H1 (cell line): ENCODE results near the gene CHSY1. TPM values are rescaled to one million over a fixed set of nuclear protein-coding genes. Genes with fewer than 3 reads are reported as not detected.

ENCODE experiments used
- CTCF ChIA-PET: fragments of 300-600 bp; sonication (Branson Sonifier 250); formaldehyde crosslinking; loops from one replicate; lab custom pipeline; 2021; ENCODE audit not compliant: partially characterized antibody; lab: Charles Lee
- POLR2A ChIA-PET: fragments of 300-600 bp; sonication (Branson Sonifier 250); formaldehyde crosslinking; loops from one replicate; lab custom pipeline; 2021; ENCODE audit warnings: inconsistent platforms; ENCODE audit not compliant: partially characterized antibody; lab: Charles Lee
- DNase-seq, 2 experiments: peaks; one replicate each; pipeline versions ENCODE4 v3.0.0 to v3.0.0-alpha.2; 2010 to 2022; ENCODE audit warnings: low spot score in 2 of 2, low read depth in 1 of 2, mixed read lengths in 1 of 2
- FAIRE-seq: peaks from 2 replicates; lab custom pipeline; 2011; peaks lifted over from hg19 to GRCh38; lab: Jason Lieb, UNC
- H2AFZ ChIP-seq: 2 replicates; pipeline ENCODE4 v1.8.1; 2012; ENCODE audit warnings: low read length, inconsistent platforms
- H2AK5ac ChIP-seq: 2 replicates; pipeline ENCODE4 v1.6.1; 2013; ENCODE audit warnings: low read depth, low read length
- H2BK120ac ChIP-seq: replicated peaks from 2 replicates; pipeline ENCODE3; 2013; ENCODE audit warnings: low read depth, low read length, inconsistent platforms
- H2BK12ac ChIP-seq: 2 replicates; pipeline ENCODE4 v1.6.1; 2013; ENCODE audit warnings: low read depth, low read length
- H2BK15ac ChIP-seq: 2 replicates; pipeline ENCODE4 v1.6.1; 2013; ENCODE audit warnings: low read length
- H2BK20ac ChIP-seq: 2 replicates; pipeline ENCODE4 v1.6.1; 2013; ENCODE audit warnings: low read length
- H2BK5ac ChIP-seq: 2 replicates; pipeline ENCODE4 v1.6.1; 2013; ENCODE audit warnings: low read depth, low read length
- H3K14ac ChIP-seq: 2 replicates; pipeline ENCODE4 v1.6.1; 2013; ENCODE audit warnings: inconsistent platforms; ENCODE audit not compliant: insufficient read length
- H3K18ac ChIP-seq: 2 replicates; pipeline ENCODE4 v1.6.1; 2013; ENCODE audit warnings: low read length; ENCODE audit errors: extremely low read depth
- H3K23ac ChIP-seq: 2 replicates; pipeline ENCODE4 v1.6.1; 2013; ENCODE audit warnings: inconsistent platforms; ENCODE audit not compliant: insufficient read length
- H3K23me2 ChIP-seq: 2 replicates; pipeline ENCODE4 v1.6.1; 2013; ENCODE audit warnings: low read depth, low read length
- H3K27ac ChIP-seq: 2 replicates; pipeline ENCODE4 v1.6.1; 2011; ENCODE audit warnings: low read depth, low read length, inconsistent platforms
- H3K27me3 ChIP-seq, 4 experiments: replicated peaks in 1 of 4; 1 replicate in 1 of 4; 2 replicates in 3 of 4; pipeline versions ENCODE4 v1.6.1 to v1.8.1; 2011 to 2013; ENCODE audit warnings: low read length in 3 of 4, mild to moderate bottlenecking in 3 of 4, inconsistent platforms in 2 of 4, mixed read lengths in 2 of 4, moderate library complexity in 1 of 4; ENCODE audit not compliant: control insufficient read depth in 3 of 4, insufficient read depth in 3 of 4; ENCODE audit errors: extremely low read depth in 1 of 4
- H3K36me3 ChIP-seq, 4 experiments: 2 replicates each; pipeline versions ENCODE4 v1.6.1 to v1.8.1; 2011 to 2013; ENCODE audit warnings: mild to moderate bottlenecking in 4 of 4, low read length in 3 of 4, moderate library complexity in 2 of 4, control low read depth in 1 of 4, inconsistent platforms in 1 of 4; ENCODE audit not compliant: insufficient read depth in 4 of 4, control insufficient read depth in 2 of 4
- H3K4ac ChIP-seq: replicated peaks from 2 replicates; pipeline ENCODE3; 2013; ENCODE audit warnings: low read length, low read depth, mixed read lengths, inconsistent platforms; ENCODE audit not compliant: insufficient read length
- H3K4me1 ChIP-seq, 4 experiments: replicated peaks in 1 of 4; 1 replicate in 1 of 4; 2 replicates in 3 of 4; pipeline versions ENCODE4 v1.6.1 to v1.8.1; 2011 to 2013; ENCODE audit warnings: low read length in 3 of 4, inconsistent platforms in 2 of 4, mixed read lengths in 1 of 4; ENCODE audit not compliant: insufficient read depth in 4 of 4, control insufficient read depth in 3 of 4
- H3K4me2 ChIP-seq, 2 experiments: 2 replicates each; pipeline versions ENCODE4 v1.6.1 to v1.8.1; 2011 to 2013; ENCODE audit warnings: low read depth in 2 of 2, low read length in 2 of 2, control low read depth in 1 of 2, inconsistent platforms in 1 of 2, mild to moderate bottlenecking in 1 of 2; ENCODE audit not compliant: insufficient read depth in 1 of 2
- H3K4me3 ChIP-seq, 4 experiments: fragments of 200-600, 300-600 bp in 1 of 4; sonication (generic), shearing (Covaris generic), sonication (Bioruptor Twin) in 1 of 4; 2 replicates each; pipeline versions ENCODE4 v1.5.1 to v1.8.1; 2011 to 2016; ENCODE audit warnings: low read length in 4 of 4, low read depth in 3 of 4, control low read depth in 2 of 4, inconsistent platforms in 2 of 4, mild to moderate bottlenecking in 2 of 4, mixed read lengths in 1 of 4, moderate library complexity in 1 of 4; ENCODE audit not compliant: insufficient read depth in 2 of 4; ENCODE audit errors: extremely low read depth in 1 of 4
- H3K56ac ChIP-seq: replicated peaks from 2 replicates; pipeline ENCODE3; 2013; ENCODE audit warnings: low read depth, mild to moderate bottlenecking, mixed read lengths, low read length, inconsistent platforms; ENCODE audit not compliant: insufficient read length
- H3K79me1 ChIP-seq: 2 replicates; pipeline ENCODE4 v1.6.1; 2013; ENCODE audit warnings: low read depth, low read length, control low read depth
- H3K79me2 ChIP-seq, 2 experiments: 2 replicates each; pipeline versions ENCODE4 v1.6.1 to v1.8.1; 2012 to 2013; ENCODE audit warnings: low read length in 2 of 2, mild to moderate bottlenecking in 2 of 2, inconsistent platforms in 1 of 2; ENCODE audit not compliant: insufficient read depth in 2 of 2, control insufficient read depth in 1 of 2
- H3K9ac ChIP-seq, 4 experiments: replicated peaks in 1 of 4; 1 replicate in 1 of 4; 2 replicates in 3 of 4; pipeline versions ENCODE4 v1.6.1 to v1.8.1; 2011 to 2013; ENCODE audit warnings: low read depth in 3 of 4, low read length in 3 of 4, control low read depth in 2 of 4, mild to moderate bottlenecking in 2 of 4, moderate library complexity in 2 of 4, inconsistent platforms in 1 of 4; ENCODE audit errors: extremely low read depth in 1 of 4
- H3K9me3 ChIP-seq, 2 experiments: 2 replicates each; pipeline versions ENCODE4 v1.6.1 to v1.8.1; 2012 to 2013; ENCODE audit warnings: mild to moderate bottlenecking in 2 of 2, moderate library complexity in 2 of 2, control low read depth in 1 of 2, inconsistent platforms in 1 of 2, low read depth in 1 of 2, low read length in 1 of 2, mixed read lengths in 1 of 2; ENCODE audit not compliant: insufficient read depth in 2 of 2
- H4K20me1 ChIP-seq, 2 experiments: replicated peaks in 1 of 2; 2 replicates each; pipeline versions ENCODE3 to v1.8.1; 2011 to 2013; ENCODE audit warnings: inconsistent platforms in 2 of 2, low read length in 2 of 2, mild to moderate bottlenecking in 1 of 2; ENCODE audit not compliant: insufficient read depth in 2 of 2, control insufficient read depth in 1 of 2
- H4K5ac ChIP-seq: 2 replicates; pipeline ENCODE4 v1.6.1; 2013; ENCODE audit warnings: low read length, low read depth, mixed read lengths, inconsistent platforms; ENCODE audit not compliant: insufficient read length
- H4K8ac ChIP-seq: 2 replicates; pipeline ENCODE4 v1.8.0; 2013; ENCODE audit warnings: mild to moderate bottlenecking, moderate library complexity, low read length, inconsistent platforms; ENCODE audit not compliant: insufficient read depth; ENCODE audit errors: extremely low read depth
- H4K91ac ChIP-seq: replicated peaks from 2 replicates; pipeline ENCODE3; 2013; ENCODE audit warnings: low read length, mixed read lengths, inconsistent platforms; ENCODE audit not compliant: insufficient read length
- ASH2L ChIP-seq: fragments of 200-600, 300-600 bp; sonication (generic); IDR thresholded peaks from one replicate; pipeline ENCODE4 v1.7.1; 2017; ENCODE audit warnings: low read length
- BRCA1 ChIP-seq: IDR thresholded peaks from 2 replicates; pipeline ENCODE4 v1.6.1; 2012; ENCODE audit warnings: low read depth, low read length, improper control_type of control experiment
- CBX8 ChIP-seq: fragments of 300-800, 300-1000 bp; sonication (generic); IDR thresholded peaks from 2 replicates; pipeline ENCODE4 v1.7.1; 2016; ENCODE audit warnings: low read depth, low read length, borderline replicate concordance
- CREB1 ChIP-seq: IDR thresholded peaks from 2 replicates; pipeline ENCODE4 v1.6.1; 2012; ENCODE audit warnings: inconsistent platforms
- KDM4A ChIP-seq: IDR thresholded peaks from one replicate; pipeline ENCODE4 v1.7.1; 2012; ENCODE audit warnings: low read depth, mild to moderate bottlenecking, moderate library complexity, low read length, inconsistent platforms; ENCODE audit not compliant: severe bottlenecking
- PHF8 ChIP-seq: fragments of 200-600 bp; sonication (generic); conservative IDR thresholded peaks from 2 replicates; pipeline ENCODE4 v1.7.1; 2012; ENCODE audit warnings: low read depth, mild to moderate bottlenecking, inconsistent platforms, low read length, moderate library complexity
- RAD21 ChIP-seq, 2 experiments: IDR thresholded peaks in 1 of 2; conservative IDR thresholded peaks in 1 of 2; 2 replicates each; pipeline ENCODE4 v1.6.1; 2011; ENCODE audit warnings: low read depth in 2 of 2, low read length in 2 of 2, improper control_type of control experiment in 1 of 2, inconsistent platforms in 1 of 2, mild to moderate bottlenecking in 1 of 2, moderate library complexity in 1 of 2
- RNF2 ChIP-seq: fragments of 200-900, 300-1000 bp; sonication (generic); IDR thresholded peaks from 2 replicates; pipeline ENCODE4 v1.7.1; 2016; ENCODE audit warnings: borderline replicate concordance, low read depth, mild to moderate bottlenecking, antibody characterized with exemption, low read length; ENCODE audit not compliant: poor library complexity, severe bottlenecking; ENCODE audit errors: missing control alignments
- SP1 ChIP-seq: IDR thresholded peaks from 2 replicates; pipeline ENCODE4 v1.6.1; 2011; ENCODE audit warnings: low read depth, low read length
- SRF ChIP-seq: IDR thresholded peaks from 2 replicates; pipeline ENCODE4 v1.6.1; 2011; ENCODE audit warnings: mild to moderate bottlenecking, low read depth, low read length, moderate library complexity
- SUZ12 ChIP-seq: fragments of 200-600 bp; sonication (generic); IDR thresholded peaks from 2 replicates; pipeline ENCODE4 v1.6.1; 2012; ENCODE audit warnings: mild to moderate bottlenecking, inconsistent platforms, low read length, moderate library complexity, mixed read lengths
- WGBS, 2 experiments: shearing (Covaris generic) in 1 of 2; methylation state at CpG; one replicate each; pipeline versions ENCODE4 v1.1.6 to v1.1.7; 2013 to 2015; ENCODE audit warnings: low lambda C conversion rate in 2 of 2, mixed read lengths in 2 of 2, inconsistent platforms in 1 of 2, low coverage in 1 of 2, missing lambda C conversion rate in 1 of 2; ENCODE audit not compliant: insufficient replicate concordance in 2 of 2, insufficient coverage in 1 of 2, insufficient read length in 1 of 2; ENCODE audit errors: extremely low coverage in 1 of 2, missing lambda C conversion rate in 1 of 2; 5-methylcytosine and 5-hydroxymethylcytosine counted together
- polyA plus RNA-seq, 7 experiments: library from polyadenylated mRNA; depleted of rRNA in 3 of 7; stranded (reverse) in 5 of 7; unstranded in 2 of 7; fragments of >200 nt in 5 of 7; fragments of 200-250 nt in 2 of 7; gene quantifications; 1 replicate in 5 of 7; 2 replicates in 1 of 7; 4 replicates in 1 of 7; pipeline versions ENCODE4 v1.2.1 to v1.2.3, GENCODE V29; 2011 to 2013; ENCODE audit warnings: missing spikeins in 2 of 7, mixed read lengths in 2 of 7
- total RNA-seq: library from RNA; stranded (reverse); fragmentation: NEBNext Ultra II Directional; extraction: Animal tissue kit (Norgen Biotek cat#: 25700); gene quantifications from 2 replicates; pipeline ENCODE4 v1.2.1, GENCODE V29; 2021
- TF ChIP-seq, protein P1 (sequence below): IDR thresholded peaks from 2 replicates; pipeline ENCODE4 v1.6.1; 2012; ENCODE audit warnings: inconsistent platforms
- TF ChIP-seq, protein P2 (sequence below): IDR thresholded peaks from 2 replicates; pipeline ENCODE4 v1.6.1; 2011; ENCODE audit warnings: low read depth, mild to moderate bottlenecking, low read length; ENCODE audit not compliant: insufficient read depth

CHSY1 gene
- total and polyA plus RNA-seq, 2 of the 8 experiments (the other 6 are each of a cell fraction or from before 2014, with no cell fraction given): 24.9 to 60.7 TPM

DNA sequence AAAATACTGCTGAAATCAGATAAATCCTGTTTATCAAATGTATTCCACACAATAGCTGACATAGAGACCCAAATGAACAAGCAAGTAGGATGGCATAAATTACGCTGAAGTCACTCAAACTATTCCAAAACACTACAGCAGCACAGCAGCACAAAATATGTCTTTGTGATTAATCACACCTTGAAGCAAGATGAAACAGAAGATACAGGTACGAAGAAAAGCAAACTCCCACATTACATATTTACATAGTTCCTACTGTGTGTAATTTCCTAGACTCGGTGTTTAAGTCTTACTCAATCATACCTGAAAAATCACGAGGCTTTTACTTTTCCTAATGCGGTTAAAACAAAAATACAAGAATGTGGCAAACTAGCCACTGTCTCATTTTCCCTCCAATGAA is 38.3 kb downstream of the CHSY1 start:
- no peak overlapping the region for H2BK12ac ChIP-seq
- H3K79me1 ChIP-seq: peaks cover 2% of the 10 kb centered on the region; the same call in 1 of the 2 replicates
- H2BK5ac ChIP-seq: no peak overlapping the region
- no peak overlapping the region for H2BK15ac ChIP-seq
- H3K4ac ChIP-seq: no peak overlapping the region
- no peak overlapping the region for H2BK120ac ChIP-seq
- TF ChIP-seq PHF8 (no peak), SRF (no peak), SP1 (no peak), BRCA1 (no peak), RNF2 (no peak), KDM4A (no peak), CREB1 (no peak), CBX8 (no peak), RAD21 (IDR thresholded peaks at IDR 0.05 in 1 of 2, conservative IDR thresholded peaks at IDR 0.05 in 1 of 2; ENCODE audit: low read depth in 2 of 2, low read length in 2 of 2) (no peak), ASH2L (no peak), SUZ12 (no peak)
- TF ChIP-seq, protein P1, sequence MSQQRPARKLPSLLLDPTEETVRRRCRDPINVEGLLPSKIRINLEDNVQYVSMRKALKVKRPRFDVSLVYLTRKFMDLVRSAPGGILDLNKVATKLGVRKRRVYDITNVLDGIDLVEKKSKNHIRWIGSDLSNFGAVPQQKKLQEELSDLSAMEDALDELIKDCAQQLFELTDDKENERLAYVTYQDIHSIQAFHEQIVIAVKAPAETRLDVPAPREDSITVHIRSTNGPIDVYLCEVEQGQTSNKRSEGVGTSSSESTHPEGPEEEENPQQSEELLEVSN: no peak
- TF ChIP-seq, protein P2, sequence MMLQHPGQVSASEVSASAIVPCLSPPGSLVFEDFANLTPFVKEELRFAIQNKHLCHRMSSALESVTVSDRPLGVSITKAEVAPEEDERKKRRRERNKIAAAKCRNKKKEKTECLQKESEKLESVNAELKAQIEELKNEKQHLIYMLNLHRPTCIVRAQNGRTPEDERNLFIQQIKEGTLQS: no peak
- H4K20me1 ChIP-seq: peaks cover 12 to 15% of the 10 kb centered on the region in 2 experiments
- no peak overlapping the region for H2BK20ac ChIP-seq
- no peak overlapping the region for H2AK5ac ChIP-seq
- DNase-seq (no peak), FAIRE-seq (no peak)
- no peaks in the 10 kb centered on the region for H3K27me3 ChIP-seq
- no peak overlapping the region for H3K4me2 ChIP-seq
- H3K27ac ChIP-seq: no peak overlapping the region
- H3K36me3 ChIP-seq: no peaks in the 10 kb centered on the region; a peak in 1 of 8 replicates
- no peak overlapping the region for H4K5ac ChIP-seq
- H3K23me2 ChIP-seq: no peaks in the 10 kb centered on the region
- H4K91ac ChIP-seq: no peak overlapping the region
- no peak overlapping the region for H3K18ac ChIP-seq
- no peak overlapping the region for H3K56ac ChIP-seq
- WGBS, 2 experiments: 94% methylated on average over 5 of the region's 5 CpGs; no CpG with 5 or more reads in 1 of the 2 experiments
- H3K4me3 ChIP-seq: no peak overlapping the region
- no peak overlapping the region for H4K8ac ChIP-seq
- H3K23ac ChIP-seq: no peak overlapping the region
- ChIA-PET CTCF (interaction anchor here (1.6 kb wide), 1 partner anchor 19 kb away, joined by 3 read pairs; no protein-coding TSS in a partner anchor), POLR2A (no interaction called here)
- no peak overlapping the region for H2AFZ ChIP-seq
- peaks cover 0 to 2% (median 0%) of the 10 kb centered on the region in 4 experiments; a peak in 1 of 7 replicates for H3K4me1 ChIP-seq
- no peaks in the 10 kb centered on the region for H3K9me3 ChIP-seq
- no peak overlapping the region for H3K14ac ChIP-seq
- H3K79me2 ChIP-seq: peaks cover 3 to 99% of the 10 kb centered on the region in 2 experiments
- no peak overlapping the region for H3K9ac ChIP-seq
